GM18499 (cell line): ENCODE results near the gene FCAR.
"Not testable (repeated sequence)": the region's sequence is repeated elsewhere in the genome, so short reads cannot be mapped to it uniquely, and the experiment has no call there.

ENCODE experiments used
- ATAC-seq: cut with Tn5 transposase; IDR thresholded peaks from one replicate; pipeline ENCODE4 v1.9.1; 2021; ENCODE audit warnings: moderate number of reproducible peaks; ENCODE audit not compliant: insufficient read depth, unreplicated experiment

The FCAR gene

GRCh38 chr19:54893406-54893805 is 19.4 kb downstream of the FCAR start:
- no peak for ATAC-seq

- not testable (repeated sequence) for ATAC-seq
These were observed 20.1 kb downstream of the FCAR start for GRCh38 chr19:54894106-54894505.

GRCh38 chr19:54896036-54896435 is 22.0 kb downstream of the FCAR start:
- ATAC-seq: no peak

- not testable (repeated sequence) for ATAC-seq
These were observed 24.6 kb downstream of the FCAR start for GRCh38 chr19:54898685-54899084.

- not testable (repeated sequence) for ATAC-seq
These were observed 25.6 kb downstream of the FCAR start for GRCh38 chr19:54899646-54900045.

- ATAC-seq: not testable (repeated sequence)
These were observed 27.1 kb downstream of the FCAR start for GRCh38 chr19:54901153-54901552.

GRCh38 chr19:54902061-54902460 is 28.0 kb downstream of the FCAR start:
- ATAC-seq: no peak

- no peak for ATAC-seq
These were observed 29.3 kb downstream of the FCAR start for GRCh38 chr19:54903303-54903702.

- ATAC-seq: not testable (repeated sequence)
These were observed 30.2 kb downstream of the FCAR start for GRCh38 chr19:54904261-54904660.

GRCh38 chr19:54905421-54905802 is 31.4 kb downstream of the FCAR start:
- ATAC-seq: no peak

- ATAC-seq: no peak
These were observed 31.9 kb downstream of the FCAR start, which contains the start of gene NCR1 for GRCh38 chr19:54905803-54906511. Gene NCR1, plus strand, starts transcription at chr19:54906148. Its CDS starts 40 bp downstream, at chr19:54906188.

GRCh38 chr19:54906819-54907218 is 32.8 kb downstream of the FCAR start:
- ATAC-seq: no peak

- not testable (repeated sequence) for ATAC-seq
These were observed 33.9 kb downstream of the FCAR start for GRCh38 chr19:54907899-54908298.

GRCh38 chr19:54916822-54917221 is 42.8 kb downstream of the FCAR start:
- ATAC-seq: no peak

GRCh38 chr19:54918499-54918898 is 44.5 kb downstream of the FCAR start:
- no peak for ATAC-seq

GRCh38 chr19:54919646-54920563 is 45.9 kb downstream of the FCAR start:
- not testable (repeated sequence) for ATAC-seq

- no peak for ATAC-seq
These were observed 47.0 kb downstream of the FCAR start for GRCh38 chr19:54921082-54921481.

GRCh38 chr19:54923276-54923675 is 49.2 kb downstream of the FCAR start:
- no peak for ATAC-seq

- ATAC-seq: no peak
These were observed 54.3 kb downstream of the FCAR start for GRCh38 chr19:54928299-54928698.

GRCh38 chr19:54937926-54938325 is 63.9 kb downstream of the FCAR start:
- ATAC-seq: peak; percentile 57

GRCh38 chr19:54938906-54939305 is 64.9 kb downstream of the FCAR start:
- ATAC-seq: no peak
